Measurements from ENCODE around the gene CFAP141. TPM values are rescaled to one million over a fixed set of nuclear protein-coding genes. Genes with fewer than 3 reads are reported as not detected.

Gene CFAP141
- total and polyA plus RNA-seq, 2 of the 13 experiments (the other 11 are each of a cell fraction or from before 2014, with no cell fraction given) = not detected

DNA sequence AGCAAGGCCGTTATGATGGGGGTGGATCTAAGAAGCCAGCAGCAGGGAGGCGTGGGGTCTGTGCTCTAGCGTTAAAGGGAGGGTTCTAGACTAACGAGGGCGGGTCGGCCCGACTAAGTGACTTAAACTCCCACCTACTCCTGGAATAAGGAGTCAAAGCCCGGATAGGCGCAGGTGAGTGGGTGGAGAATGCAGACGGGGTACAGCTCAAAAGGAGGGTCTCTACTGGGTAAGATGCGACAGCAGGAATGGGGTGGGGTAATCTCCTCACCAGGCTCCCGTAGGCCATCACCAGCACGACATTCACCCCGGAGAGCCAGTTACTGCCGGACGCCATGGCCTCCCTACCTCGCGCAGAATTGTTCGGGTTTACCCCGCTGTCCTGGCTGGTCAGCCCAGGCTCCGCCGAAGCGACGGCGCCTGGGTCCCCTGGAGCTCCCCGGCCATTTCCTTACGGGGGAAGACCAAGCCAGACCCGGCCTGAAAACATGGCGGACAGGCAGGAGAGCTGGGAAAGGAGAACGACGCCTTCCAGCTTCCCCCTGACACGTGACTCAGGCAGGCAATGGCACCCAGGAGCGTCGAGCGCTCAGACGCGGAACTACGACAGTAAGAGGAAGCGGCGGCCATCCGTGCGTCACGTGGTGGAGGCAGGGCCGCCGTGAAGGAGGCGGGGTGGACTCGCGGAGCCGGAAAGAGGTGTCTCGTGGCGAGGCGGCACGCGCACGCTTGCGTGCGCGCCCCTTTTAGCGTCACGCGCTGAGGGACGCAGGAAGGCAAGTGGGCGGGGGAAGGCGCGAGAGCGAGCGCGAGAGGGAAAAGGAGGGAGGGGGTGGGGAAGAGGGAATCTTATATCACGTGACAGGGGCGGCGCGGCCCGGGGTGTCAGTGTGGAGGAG lies 14.2 kb upstream of the CFAP141 start, which contains the start of gene UBAP2L (continued):
- TF ChIP-seq, protein P1, sequence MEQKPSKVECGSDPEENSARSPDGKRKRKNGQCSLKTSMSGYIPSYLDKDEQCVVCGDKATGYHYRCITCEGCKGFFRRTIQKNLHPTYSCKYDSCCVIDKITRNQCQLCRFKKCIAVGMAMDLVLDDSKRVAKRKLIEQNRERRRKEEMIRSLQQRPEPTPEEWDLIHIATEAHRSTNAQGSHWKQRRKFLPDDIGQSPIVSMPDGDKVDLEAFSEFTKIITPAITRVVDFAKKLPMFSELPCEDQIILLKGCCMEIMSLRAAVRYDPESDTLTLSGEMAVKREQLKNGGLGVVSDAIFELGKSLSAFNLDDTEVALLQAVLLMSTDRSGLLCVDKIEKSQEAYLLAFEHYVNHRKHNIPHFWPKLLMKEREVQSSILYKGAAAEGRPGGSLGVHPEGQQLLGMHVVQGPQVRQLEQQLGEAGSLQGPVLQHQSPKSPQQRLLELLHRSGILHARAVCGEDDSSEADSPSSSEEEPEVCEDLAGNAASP (CRISPR knock-in tag; IDR thresholded peaks at IDR 0.05; ENCODE audit: borderline replicate concordance) = no peak; the same call in 1 of the 2 replicates
- TF ChIP-seq, protein P2, sequence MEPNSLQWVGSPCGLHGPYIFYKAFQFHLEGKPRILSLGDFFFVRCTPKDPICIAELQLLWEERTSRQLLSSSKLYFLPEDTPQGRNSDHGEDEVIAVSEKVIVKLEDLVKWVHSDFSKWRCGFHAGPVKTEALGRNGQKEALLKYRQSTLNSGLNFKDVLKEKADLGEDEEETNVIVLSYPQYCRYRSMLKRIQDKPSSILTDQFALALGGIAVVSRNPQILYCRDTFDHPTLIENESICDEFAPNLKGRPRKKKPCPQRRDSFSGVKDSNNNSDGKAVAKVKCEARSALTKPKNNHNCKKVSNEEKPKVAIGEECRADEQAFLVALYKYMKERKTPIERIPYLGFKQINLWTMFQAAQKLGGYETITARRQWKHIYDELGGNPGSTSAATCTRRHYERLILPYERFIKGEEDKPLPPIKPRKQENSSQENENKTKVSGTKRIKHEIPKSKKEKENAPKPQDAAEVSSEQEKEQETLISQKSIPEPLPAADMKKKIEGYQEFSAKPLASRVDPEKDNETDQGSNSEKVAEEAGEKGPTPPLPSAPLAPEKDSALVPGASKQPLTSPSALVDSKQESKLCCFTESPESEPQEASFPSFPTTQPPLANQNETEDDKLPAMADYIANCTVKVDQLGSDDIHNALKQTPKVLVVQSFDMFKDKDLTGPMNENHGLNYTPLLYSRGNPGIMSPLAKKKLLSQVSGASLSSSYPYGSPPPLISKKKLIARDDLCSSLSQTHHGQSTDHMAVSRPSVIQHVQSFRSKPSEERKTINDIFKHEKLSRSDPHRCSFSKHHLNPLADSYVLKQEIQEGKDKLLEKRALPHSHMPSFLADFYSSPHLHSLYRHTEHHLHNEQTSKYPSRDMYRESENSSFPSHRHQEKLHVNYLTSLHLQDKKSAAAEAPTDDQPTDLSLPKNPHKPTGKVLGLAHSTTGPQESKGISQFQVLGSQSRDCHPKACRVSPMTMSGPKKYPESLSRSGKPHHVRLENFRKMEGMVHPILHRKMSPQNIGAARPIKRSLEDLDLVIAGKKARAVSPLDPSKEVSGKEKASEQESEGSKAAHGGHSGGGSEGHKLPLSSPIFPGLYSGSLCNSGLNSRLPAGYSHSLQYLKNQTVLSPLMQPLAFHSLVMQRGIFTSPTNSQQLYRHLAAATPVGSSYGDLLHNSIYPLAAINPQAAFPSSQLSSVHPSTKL (CRISPR knock-in tag; IDR thresholded peaks at IDR 0.05) = peak; percentile 75
- TF ChIP-seq ERF (CRISPR knock-in tag; IDR thresholded peaks at IDR 0.05) (peak; percentile 97), HOXA3 (CRISPR knock-in tag; IDR thresholded peaks at IDR 0.05) (peak; percentile 99), ZNF879 (CRISPR knock-in tag; IDR thresholded peaks at IDR 0.05) (0 out of 2 replicates have a peak, but pooled peaks have one; percentile 77), ZNF550 (CRISPR knock-in tag; IDR thresholded peaks at IDR 0.05; ENCODE audit: borderline replicate concordance) (no peak), NFE2 (CRISPR knock-in tag; IDR thresholded peaks at IDR 0.05) (no peak), ZNF737 (CRISPR knock-in tag; IDR thresholded peaks at IDR 0.05; ENCODE audit: borderline replicate concordance) (peak; percentile 79; the same call in 1 of the 2 replicates), GTF2F1 (IDR thresholded peaks at IDR 0.05; ENCODE audit: low read length) (peak; percentile 25; the same call in 1 of the 2 replicates)
- TF ChIP-seq, protein P3, sequence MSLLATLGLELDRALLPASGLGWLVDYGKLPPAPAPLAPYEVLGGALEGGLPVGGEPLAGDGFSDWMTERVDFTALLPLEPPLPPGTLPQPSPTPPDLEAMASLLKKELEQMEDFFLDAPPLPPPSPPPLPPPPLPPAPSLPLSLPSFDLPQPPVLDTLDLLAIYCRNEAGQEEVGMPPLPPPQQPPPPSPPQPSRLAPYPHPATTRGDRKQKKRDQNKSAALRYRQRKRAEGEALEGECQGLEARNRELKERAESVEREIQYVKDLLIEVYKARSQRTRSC (CRISPR knock-in tag; IDR thresholded peaks at IDR 0.05; ENCODE audit: low read depth) = peak; percentile 62; the same call in 1 of the 2 replicates
- TF ChIP-seq, protein P4, sequence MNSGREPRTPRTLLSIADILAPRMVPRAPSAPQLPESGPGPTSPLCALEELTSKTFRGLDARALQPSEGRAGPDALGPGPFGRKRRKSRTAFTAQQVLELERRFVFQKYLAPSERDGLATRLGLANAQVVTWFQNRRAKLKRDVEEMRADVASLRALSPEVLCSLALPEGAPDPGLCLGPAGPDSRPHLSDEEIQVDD (CRISPR knock-in tag; IDR thresholded peaks at IDR 0.05; ENCODE audit: borderline replicate concordance) = peak; percentile 69; the same call in 1 of the 2 replicates
- TF ChIP-seq, protein P5, sequence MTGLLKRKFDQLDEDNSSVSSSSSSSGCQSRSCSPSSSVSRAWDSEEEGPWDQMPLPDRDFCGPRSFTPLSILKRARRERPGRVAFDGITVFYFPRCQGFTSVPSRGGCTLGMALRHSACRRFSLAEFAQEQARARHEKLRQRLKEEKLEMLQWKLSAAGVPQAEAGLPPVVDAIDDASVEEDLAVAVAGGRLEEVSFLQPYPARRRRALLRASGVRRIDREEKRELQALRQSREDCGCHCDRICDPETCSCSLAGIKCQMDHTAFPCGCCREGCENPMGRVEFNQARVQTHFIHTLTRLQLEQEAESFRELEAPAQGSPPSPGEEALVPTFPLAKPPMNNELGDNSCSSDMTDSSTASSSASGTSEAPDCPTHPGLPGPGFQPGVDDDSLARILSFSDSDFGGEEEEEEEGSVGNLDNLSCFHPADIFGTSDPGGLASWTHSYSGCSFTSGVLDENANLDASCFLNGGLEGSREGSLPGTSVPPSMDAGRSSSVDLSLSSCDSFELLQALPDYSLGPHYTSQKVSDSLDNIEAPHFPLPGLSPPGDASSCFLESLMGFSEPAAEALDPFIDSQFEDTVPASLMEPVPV (CRISPR knock-in tag; IDR thresholded peaks at IDR 0.05) = peak; percentile 94
- TF ChIP-seq, protein P6, sequence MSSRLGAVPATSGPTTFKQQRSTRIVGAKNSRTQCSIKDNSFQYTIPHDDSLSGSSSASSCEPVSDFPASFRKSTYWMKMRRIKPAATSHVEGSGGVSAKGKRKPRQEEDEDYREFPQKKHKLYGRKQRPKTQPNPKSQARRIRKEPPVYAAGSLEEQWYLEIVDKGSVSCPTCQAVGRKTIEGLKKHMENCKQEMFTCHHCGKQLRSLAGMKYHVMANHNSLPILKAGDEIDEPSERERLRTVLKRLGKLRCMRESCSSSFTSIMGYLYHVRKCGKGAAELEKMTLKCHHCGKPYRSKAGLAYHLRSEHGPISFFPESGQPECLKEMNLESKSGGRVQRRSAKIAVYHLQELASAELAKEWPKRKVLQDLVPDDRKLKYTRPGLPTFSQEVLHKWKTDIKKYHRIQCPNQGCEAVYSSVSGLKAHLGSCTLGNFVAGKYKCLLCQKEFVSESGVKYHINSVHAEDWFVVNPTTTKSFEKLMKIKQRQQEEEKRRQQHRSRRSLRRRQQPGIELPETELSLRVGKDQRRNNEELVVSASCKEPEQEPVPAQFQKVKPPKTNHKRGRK (CRISPR knock-in tag; IDR thresholded peaks at IDR 0.05) = no peak
- TF ChIP-seq, protein P7, sequence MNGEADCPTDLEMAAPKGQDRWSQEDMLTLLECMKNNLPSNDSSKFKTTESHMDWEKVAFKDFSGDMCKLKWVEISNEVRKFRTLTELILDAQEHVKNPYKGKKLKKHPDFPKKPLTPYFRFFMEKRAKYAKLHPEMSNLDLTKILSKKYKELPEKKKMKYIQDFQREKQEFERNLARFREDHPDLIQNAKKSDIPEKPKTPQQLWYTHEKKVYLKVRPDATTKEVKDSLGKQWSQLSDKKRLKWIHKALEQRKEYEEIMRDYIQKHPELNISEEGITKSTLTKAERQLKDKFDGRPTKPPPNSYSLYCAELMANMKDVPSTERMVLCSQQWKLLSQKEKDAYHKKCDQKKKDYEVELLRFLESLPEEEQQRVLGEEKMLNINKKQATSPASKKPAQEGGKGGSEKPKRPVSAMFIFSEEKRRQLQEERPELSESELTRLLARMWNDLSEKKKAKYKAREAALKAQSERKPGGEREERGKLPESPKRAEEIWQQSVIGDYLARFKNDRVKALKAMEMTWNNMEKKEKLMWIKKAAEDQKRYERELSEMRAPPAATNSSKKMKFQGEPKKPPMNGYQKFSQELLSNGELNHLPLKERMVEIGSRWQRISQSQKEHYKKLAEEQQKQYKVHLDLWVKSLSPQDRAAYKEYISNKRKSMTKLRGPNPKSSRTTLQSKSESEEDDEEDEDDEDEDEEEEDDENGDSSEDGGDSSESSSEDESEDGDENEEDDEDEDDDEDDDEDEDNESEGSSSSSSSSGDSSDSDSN (CRISPR knock-in tag; IDR thresholded peaks at IDR 0.05) = peak; percentile 47

All from HepG2 (cell line).